ENCODE data around the gene SPRED3.

GRCh38 chr19:38417146-38417543 is 28.6 kb downstream of the SPRED3 start:
- TF ChIP-seq NR1H2 (CRISPR knock-in tag; IDR thresholded peaks at IDR 0.05) (no peak), CTCF (IDR thresholded peaks at IDR 0.05) (no peak), ESRRA (CRISPR knock-in tag; IDR thresholded peaks at IDR 0.05; ENCODE audit: borderline replicate concordance) (no peak), ETV6 (CRISPR knock-in tag; IDR thresholded peaks at IDR 0.05) (no peak), GRHL2 (CRISPR knock-in tag; IDR thresholded peaks at IDR 0.05; ENCODE audit: insufficient replicate concordance, severe bottlenecking) (no peak), ATF1 (CRISPR knock-in tag; IDR thresholded peaks at IDR 0.05) (no peak), USF1 (CRISPR knock-in tag; IDR thresholded peaks at IDR 0.05) (no peak), FOXP1 (CRISPR knock-in tag; IDR thresholded peaks at IDR 0.05; ENCODE audit: borderline replicate concordance) (no peak), ZNF671 (CRISPR knock-in tag; IDR thresholded peaks at IDR 0.05) (no peak), STAT6 (CRISPR knock-in tag; conservative IDR thresholded peaks at IDR 0.05; ENCODE audit: low read depth) (no peak), CBFB (CRISPR knock-in tag; IDR thresholded peaks at IDR 0.05; ENCODE audit: low read depth) (no peak)
- TF ChIP-seq, protein P1, sequence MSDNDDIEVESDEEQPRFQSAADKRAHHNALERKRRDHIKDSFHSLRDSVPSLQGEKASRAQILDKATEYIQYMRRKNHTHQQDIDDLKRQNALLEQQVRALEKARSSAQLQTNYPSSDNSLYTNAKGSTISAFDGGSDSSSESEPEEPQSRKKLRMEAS (CRISPR knock-in tag; IDR thresholded peaks at IDR 0.05): no peak
- TF ChIP-seq, protein P2, sequence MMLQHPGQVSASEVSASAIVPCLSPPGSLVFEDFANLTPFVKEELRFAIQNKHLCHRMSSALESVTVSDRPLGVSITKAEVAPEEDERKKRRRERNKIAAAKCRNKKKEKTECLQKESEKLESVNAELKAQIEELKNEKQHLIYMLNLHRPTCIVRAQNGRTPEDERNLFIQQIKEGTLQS (CRISPR knock-in tag; conservative IDR thresholded peaks at IDR 0.05): no peak

Measured in WTC11 (cell line).